Stimulated activated CD4-positive, alpha-beta T cell treated with anti-CD3 and anti-CD28 coated beads, Interleukin-1b, Interleukin-23, amount 100 ng/mL, for 4 hours (primary cell): ENCODE data around the gene POLD2.

ENCODE experiments used
- DNase-seq, 2 donors: peaks; one replicate each; pipeline ENCODE4 v3.0.0-alpha.2; 2020; ENCODE audit warnings: low read depth in 2 of 2

POLD2 gene

DNA sequence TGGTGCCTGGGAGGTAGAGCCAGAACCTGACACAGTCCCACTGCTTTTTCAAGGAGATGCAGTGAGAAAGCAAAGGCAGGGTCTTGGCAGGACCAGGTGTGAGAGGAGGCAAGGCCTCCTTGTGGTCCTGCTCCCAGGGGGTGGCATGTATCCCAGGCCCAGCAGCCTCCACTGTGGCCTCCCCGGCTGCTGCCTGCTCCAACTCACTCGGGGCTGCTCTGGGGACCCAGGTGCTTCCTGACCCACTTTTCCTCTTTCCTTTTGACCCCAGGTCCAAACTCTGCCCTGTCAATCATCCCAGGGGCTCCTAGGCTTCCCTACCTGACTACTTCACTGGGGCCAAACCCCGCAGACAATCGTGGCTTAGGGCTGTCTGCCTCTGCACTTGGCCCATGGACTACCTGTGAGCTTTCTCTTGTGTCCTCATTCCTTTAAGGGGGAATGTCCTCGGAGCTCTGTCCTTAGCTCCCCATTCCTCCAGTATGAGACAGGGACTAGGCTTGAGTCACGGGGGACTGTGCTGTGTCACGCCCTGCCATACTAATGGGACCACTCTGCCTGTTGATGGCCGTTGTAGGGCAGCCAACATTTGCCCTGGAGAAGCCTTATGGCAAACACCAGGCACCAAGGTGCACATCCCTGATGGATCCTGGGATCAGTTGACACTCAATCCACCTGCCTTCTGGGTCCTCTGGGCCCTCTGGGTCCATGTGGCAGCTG is 20.3 kb downstream of the POLD2 start:
- DNase-seq = no peak

GRCh38 chr7:44101966-44102845 is 21.1 kb downstream of the POLD2 start:
- no peak for DNase-seq

DNA sequence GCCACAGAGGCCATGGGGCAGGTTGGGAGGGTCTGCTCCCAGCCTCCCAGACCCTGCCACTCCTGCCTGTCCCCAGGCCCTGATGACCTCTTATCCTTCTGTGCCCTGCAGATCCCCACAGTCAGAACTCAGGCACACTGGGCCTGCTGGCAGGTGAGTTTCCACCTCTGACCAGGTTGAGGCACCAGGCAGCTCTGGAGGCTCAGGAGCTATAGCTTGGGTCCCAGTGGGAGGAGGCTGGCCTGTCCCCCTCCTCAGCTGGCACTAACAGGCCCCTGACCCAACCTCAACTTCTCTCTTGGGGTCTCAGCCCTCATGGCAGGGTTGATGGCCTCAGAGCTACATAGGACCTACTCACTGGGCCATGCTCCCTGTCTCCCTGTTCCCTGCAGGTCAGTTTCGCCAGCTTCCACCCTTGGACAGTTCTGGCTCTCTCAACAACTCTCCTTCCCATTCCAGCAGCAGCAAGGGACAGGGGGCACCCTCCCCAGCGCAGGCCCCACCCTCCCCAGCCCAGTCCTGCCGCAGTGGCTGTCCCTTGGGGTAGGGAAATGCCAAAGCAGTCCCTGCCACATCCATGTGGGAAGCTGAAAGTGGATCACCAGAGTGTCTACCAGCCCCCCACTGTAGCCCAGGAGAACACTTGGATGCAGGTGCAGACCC is 21.9 kb downstream of the POLD2 start:
- no peak for DNase-seq

DNA sequence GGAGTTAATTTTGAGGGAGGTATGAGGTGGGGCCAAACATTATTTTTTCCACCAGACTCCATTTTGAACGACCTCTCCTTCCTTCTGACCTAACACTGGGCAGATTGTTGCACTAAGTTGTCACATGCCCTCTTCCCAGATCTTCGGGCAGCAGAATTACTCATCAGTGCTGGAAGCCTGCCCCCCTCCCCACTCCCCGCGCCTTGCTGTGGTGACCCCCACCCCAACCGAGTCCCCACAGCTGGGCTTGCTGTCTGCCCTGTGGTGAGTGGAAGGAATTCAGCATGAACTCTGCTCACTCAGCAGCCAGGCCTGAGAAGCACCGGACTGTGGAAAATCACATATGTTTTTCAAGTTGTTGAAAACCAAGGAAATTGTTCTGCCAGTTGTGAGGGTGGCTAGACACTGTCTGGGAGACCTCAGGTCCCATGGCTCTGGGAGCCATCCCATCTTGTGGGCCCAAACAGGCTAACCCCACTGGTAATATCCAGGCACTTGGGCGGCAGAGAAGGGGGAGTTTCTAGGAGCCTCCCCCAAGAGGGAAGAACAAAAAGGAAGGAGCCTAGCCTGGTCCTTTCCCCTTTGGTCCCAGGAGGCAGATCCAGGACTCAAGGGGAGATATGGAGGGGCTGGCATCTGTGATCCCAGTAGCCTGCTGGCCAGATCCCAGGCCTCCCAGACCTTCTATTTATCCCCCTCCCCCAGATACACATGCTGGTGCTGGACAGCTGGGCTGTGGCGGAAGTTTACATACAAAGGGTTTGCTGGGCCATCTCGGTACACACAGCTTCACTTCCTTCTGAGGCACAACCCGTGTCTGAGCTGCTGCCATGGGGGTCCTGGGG is 22.7 kb downstream of the POLD2 start:
- DNase-seq = no peak

- DNase-seq = no peak
Measured at GRCh38 chr7:44099669-44100068, 23.7 kb downstream of the POLD2 start.

- DNase-seq = no peak
Measured at GRCh38 chr7:44098092-44099068, 25.0 kb downstream of the POLD2 start.

- no peak for DNase-seq
Measured at GRCh38 chr7:44097064-44097932, 26.1 kb downstream of the POLD2 start.

GRCh38 chr7:44096326-44096881 is 26.9 kb downstream of the POLD2 start:
- DNase-seq = no peak

DNA sequence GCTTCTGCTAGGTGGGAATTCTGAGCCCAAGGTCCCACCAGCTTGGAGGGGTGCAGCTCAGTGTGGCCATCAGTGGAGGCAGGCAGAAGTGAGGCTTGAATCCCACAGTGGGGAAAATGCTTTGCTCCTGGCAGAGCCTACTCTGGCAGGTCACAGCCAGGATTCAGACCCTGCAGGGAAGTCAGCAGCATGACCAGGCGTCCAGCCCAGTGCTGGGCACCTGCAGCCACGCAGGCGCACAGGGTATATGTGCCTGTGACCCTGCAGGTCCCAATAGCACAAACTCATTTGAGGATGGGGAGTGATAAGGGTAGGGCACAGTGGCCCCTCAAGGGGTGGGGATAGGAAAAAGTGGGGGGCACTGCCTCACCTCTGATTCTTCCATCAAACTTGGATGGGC is 27.6 kb downstream of the POLD2 start:
- no peak for DNase-seq

GRCh38 chr7:44094883-44095592 is 28.3 kb downstream of the POLD2 start:
- no peak for DNase-seq

- DNase-seq = no peak
Measured at GRCh38 chr7:44094365-44094764, 29.0 kb downstream of the POLD2 start.

DNA sequence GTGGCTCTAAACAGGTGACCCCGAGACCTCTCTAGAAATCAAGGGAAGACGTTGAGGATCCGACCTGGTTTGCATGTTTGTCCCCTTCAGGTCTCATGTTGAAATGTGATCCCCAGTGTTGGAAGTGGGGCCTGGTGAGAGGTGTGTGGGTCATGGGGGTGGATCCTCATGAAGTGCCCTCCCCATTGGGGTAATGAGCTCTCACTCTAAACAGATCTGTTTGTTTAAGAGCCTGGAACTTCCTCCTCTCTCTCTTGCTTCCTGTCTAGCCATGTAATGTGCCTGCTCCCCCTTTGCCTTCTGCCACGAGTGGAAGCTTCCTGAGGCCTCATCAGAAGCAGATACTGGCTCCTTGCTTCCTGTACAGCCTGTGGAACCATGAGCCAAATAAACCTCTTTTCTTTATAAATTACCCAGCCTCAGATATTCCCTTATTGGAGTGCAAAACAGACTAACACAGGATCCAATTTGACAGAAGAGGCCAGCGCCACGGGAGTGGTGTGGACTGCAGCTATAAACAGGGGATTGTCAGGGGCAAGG is 30.2 kb downstream of the POLD2 start:
- DNase-seq = no peak

GRCh38 chr7:44087911-44088838 is 35.2 kb downstream of the POLD2 start:
- no peak for DNase-seq

GRCh38 chr7:44086627-44087026 is 36.7 kb downstream of the POLD2 start:
- DNase-seq = no peak

GRCh38 chr7:44085546-44085945 is 37.8 kb downstream of the POLD2 start:
- DNase-seq = no peak

DNA sequence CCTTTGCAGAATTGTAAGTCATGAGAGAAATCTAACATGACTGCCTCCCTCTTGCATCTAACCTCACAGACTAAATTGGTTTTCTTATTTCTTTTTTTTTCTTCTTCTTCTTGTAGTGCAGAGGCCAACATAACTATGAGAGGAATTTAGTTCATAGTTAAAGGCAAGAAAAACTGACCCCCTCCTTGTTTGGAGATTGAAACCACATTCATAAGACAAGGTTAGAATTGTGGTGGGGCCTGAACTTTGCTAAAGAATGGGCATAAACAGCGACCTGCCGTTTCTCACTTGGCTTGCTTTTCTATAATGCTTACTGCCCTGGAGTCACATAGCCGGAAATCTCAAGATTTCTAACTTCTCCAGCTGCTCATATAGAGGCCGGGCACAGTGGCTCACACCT is 38.6 kb downstream of the POLD2 start:
- no peak for DNase-seq

DNA sequence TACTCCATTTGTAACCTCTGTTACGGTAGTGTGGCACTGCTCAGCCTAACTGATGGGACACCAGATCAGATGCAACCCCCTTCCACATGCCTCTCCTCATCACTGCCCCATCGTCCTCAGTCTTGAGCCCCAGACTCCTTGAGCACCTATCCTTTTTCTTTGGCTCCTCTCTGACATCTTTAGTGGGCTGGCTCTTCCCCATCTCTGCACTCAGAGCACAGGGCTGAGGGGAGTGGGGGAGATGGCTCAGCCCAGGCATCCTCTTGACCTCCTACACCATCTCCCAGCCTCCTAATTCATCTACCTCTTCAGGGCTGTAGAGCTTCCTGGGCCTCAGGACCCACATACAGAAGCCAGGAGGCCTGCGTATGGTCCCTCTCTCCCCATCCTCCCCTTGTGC is 39.6 kb downstream of the POLD2 start:
- DNase-seq = no peak
